ENCODE data around the gene SH3RF3.

Gene SH3RF3

GRCh38 chr2:109370399-109371035 lies 241.5 kb downstream of the SH3RF3 start:
- DNase-seq (ENCODE audit: low read depth) = no peak
- H3K4me3 ChIP-seq (ENCODE audit: low read depth, low read length) = no peak overlapping the region

GRCh38 chr2:109371481-109372170 lies 242.6 kb downstream of the SH3RF3 start:
- no peak for DNase-seq (ENCODE audit: low read depth)
- H3K4me3 ChIP-seq (ENCODE audit: low read depth, low read length) = no peak overlapping the region
- no peak for TF ChIP-seq CTCF (conservative IDR thresholded peaks at IDR 0.05; ENCODE audit: low read depth, low read length)

More at GRCh38 chr2:109370399-109371035, 241.5 kb downstream of the SH3RF3 start:
- no peak for TF ChIP-seq CTCF (conservative IDR thresholded peaks at IDR 0.05; ENCODE audit: low read depth, low read length)

GRCh38 chr2:109372171-109372568 lies 243.2 kb downstream of the SH3RF3 start:
- H3K4me3 ChIP-seq (ENCODE audit: low read depth, low read length) = no peak overlapping the region
- no peak for TF ChIP-seq CTCF (conservative IDR thresholded peaks at IDR 0.05; ENCODE audit: low read depth, low read length)
- no peak for DNase-seq (ENCODE audit: low read depth)

- TF ChIP-seq CTCF (conservative IDR thresholded peaks at IDR 0.05; ENCODE audit: low read depth, low read length) = no peak
- H3K4me3 ChIP-seq (ENCODE audit: low read depth, low read length) = no peak overlapping the region
- no peak for DNase-seq (ENCODE audit: low read depth)
These were observed 243.6 kb downstream of the SH3RF3 start for GRCh38 chr2:109372614-109373013.

- DNase-seq (ENCODE audit: low read depth) = no peak
- TF ChIP-seq CTCF (conservative IDR thresholded peaks at IDR 0.05; ENCODE audit: low read depth, low read length) = no peak
- H3K4me3 ChIP-seq (ENCODE audit: low read depth, low read length) = no peak overlapping the region
These were observed 245.0 kb downstream of the SH3RF3 start for GRCh38 chr2:109373791-109374547.

- TF ChIP-seq CTCF (conservative IDR thresholded peaks at IDR 0.05; ENCODE audit: low read depth, low read length) = no peak
- no peak overlapping the region for H3K4me3 ChIP-seq (ENCODE audit: low read depth, low read length)
- no peak for DNase-seq (ENCODE audit: low read depth)
These were observed 245.6 kb downstream of the SH3RF3 start for GRCh38 chr2:109374548-109375130.
